ENCODE data around the gene ATRIP. TPM values are rescaled to one million over a fixed set of nuclear protein-coding genes. Genes with fewer than 3 reads are reported as not detected.
"Not testable (repeated sequence)": the region's sequence is repeated elsewhere in the genome, so short reads cannot be mapped to it uniquely, and the experiment has no call there.

ATRIP gene
- total RNA-seq, 2 donors from 2014 or later = 3.9 to 5.7 TPM

GRCh38 chr3:48463703-48464102, 17.2 kb downstream of the ATRIP start:
- intact Hi-C loops (cut with DNase I) = loop anchor here (2.0 to 5.0 kb wide), 2 partner anchors 84 to 85 kb away; no protein-coding TSS in a partner anchor
- no peak for DNase-seq
- no peak for ATAC-seq

GRCh38 chr3:48464713-48465221, 18.2 kb downstream of the ATRIP start:
- ATAC-seq (no peak), DNase-seq (no peak)
- intact Hi-C loops (cut with DNase I) = loop anchor here (2.0 to 5.0 kb wide), 3 partner anchors 38 to 84 kb away; partner anchors contain the start of gene SHISA5 (in 1 of the 2)

- intact Hi-C loops (cut with DNase I) = loop anchor here in 1 of 2 donors (2.0 to 5.0 kb wide), 2 partner anchors 37 to 84 kb away; partner anchors contain the start of gene SHISA5
- no peak for DNase-seq
- no peak for ATAC-seq
Measured at GRCh38 chr3:48465237-48465530, 18.6 kb downstream of the ATRIP start.

GRCh38 chr3:48465531-48466378, 19.2 kb downstream of the ATRIP start:
- peak; percentile 93 to 95 for ATAC-seq
- DNase-seq = peak; percentile 98
- intact Hi-C loops (cut with DNase I) = loop anchor here in 1 of 2 donors (2.0 to 5.0 kb wide), 2 partner anchors 37 to 83 kb away; partner anchors contain the start of gene SHISA5

GRCh38 chr3:48466386-48467109, 20.0 kb downstream of the ATRIP start:
- intact Hi-C loops (cut with DNase I) = loop anchor here in 1 of 2 donors (5.0 kb wide), 1 partner anchor 36 kb away; the partner anchor contains the start of gene SHISA5
- DNase-seq (no peak), ATAC-seq (peak; percentile 2 to 9)

- intact Hi-C loops (cut with DNase I) = loop anchor here in 1 of 2 donors (5.0 kb wide), 1 partner anchor 35 kb away; the partner anchor contains the start of gene SHISA5
- ATAC-seq (no peak), DNase-seq (no peak)
Measured at GRCh38 chr3:48467110-48467454, 20.5 kb downstream of the ATRIP start.

GRCh38 chr3:48467473-48468267, 21.1 kb downstream of the ATRIP start:
- DNase-seq = no peak
- intact Hi-C loops (cut with DNase I) = loop anchor here in 1 of 2 donors (5.0 kb wide), 1 partner anchor 35 kb away; the partner anchor contains the start of gene SHISA5
- ATAC-seq = no peak

GRCh38 chr3:48468329-48468731, 21.8 kb downstream of the ATRIP start:
- DNase-seq (no peak), ATAC-seq (no peak)
- intact Hi-C loops (cut with DNase I) = loop anchor here in 1 of 2 donors (5.0 kb wide), 1 partner anchor 34 kb away; the partner anchor contains the start of gene SHISA5

- intact Hi-C loops (cut with DNase I) = loop anchor here in 1 of 2 donors (5.0 kb wide), 1 partner anchor 33 kb away; the partner anchor contains the start of gene SHISA5
- DNase-seq = no peak
Measured at GRCh38 chr3:48469046-48469915, 22.7 kb downstream of the ATRIP start.

GRCh38 chr3:48470286-48470685, 23.7 kb downstream of the ATRIP start:
- intact Hi-C loops (cut with DNase I) = no loop called here
- DNase-seq (no peak), ATAC-seq (no peak)

More at GRCh38 chr3:48469046-48469915, 22.7 kb downstream of the ATRIP start:
- ATAC-seq = no peak

- DNase-seq (no peak), ATAC-seq (peak in 1 of 2 donors; percentile 55)
- intact Hi-C loops (cut with DNase I) = no loop called here
Measured at GRCh38 chr3:48472673-48472922, 26.1 kb downstream of the ATRIP start.

- DNase-seq (peak; percentile 95), ATAC-seq (peak; percentile 94)
- intact Hi-C loops (cut with DNase I) = no loop called here
Measured at GRCh38 chr3:48472923-48473616, 26.5 kb downstream of the ATRIP start.

- DNase-seq (no peak), ATAC-seq (no peak)
- intact Hi-C loops (cut with DNase I) = no loop called here
Measured at GRCh38 chr3:48473617-48473952, 27.0 kb downstream of the ATRIP start.

- intact Hi-C loops (cut with DNase I) = not testable (repeated sequence)
Measured at GRCh38 chr3:48474031-48474430, 27.5 kb downstream of the ATRIP start.

GRCh38 chr3:48474619-48475018, 28.1 kb downstream of the ATRIP start:
- intact Hi-C loops (cut with DNase I) = no loop called here
- no peak for DNase-seq
- no peak for ATAC-seq

More at GRCh38 chr3:48474031-48474430, 27.5 kb downstream of the ATRIP start:
- ATAC-seq, DNase-seq: not testable (repeated sequence)

- no peak for DNase-seq
- intact Hi-C loops (cut with DNase I) = no loop called here
Measured at GRCh38 chr3:48475188-48475587, 28.7 kb downstream of the ATRIP start.

GRCh38 chr3:48476426-48477053, 30.0 kb downstream of the ATRIP start:
- DNase-seq = no peak
- intact Hi-C loops (cut with DNase I) = no loop called here
- no peak for ATAC-seq

More at GRCh38 chr3:48475188-48475587, 28.7 kb downstream of the ATRIP start:
- no peak for ATAC-seq
